Limb (tissue), 2 donors: ENCODE results near the gene LRWD1.
"Not testable (repeated sequence)": the region's sequence is repeated elsewhere in the genome, so short reads cannot be mapped to it uniquely, and the experiment has no call there.

ENCODE experiments used
- DNase-seq, 2 donors: peaks; one replicate each; pipeline ENCODE4 v3.0.0-alpha.2; 2016; ENCODE audit errors: extremely low spot score in 2 of 2

LRWD1 gene

DNA sequence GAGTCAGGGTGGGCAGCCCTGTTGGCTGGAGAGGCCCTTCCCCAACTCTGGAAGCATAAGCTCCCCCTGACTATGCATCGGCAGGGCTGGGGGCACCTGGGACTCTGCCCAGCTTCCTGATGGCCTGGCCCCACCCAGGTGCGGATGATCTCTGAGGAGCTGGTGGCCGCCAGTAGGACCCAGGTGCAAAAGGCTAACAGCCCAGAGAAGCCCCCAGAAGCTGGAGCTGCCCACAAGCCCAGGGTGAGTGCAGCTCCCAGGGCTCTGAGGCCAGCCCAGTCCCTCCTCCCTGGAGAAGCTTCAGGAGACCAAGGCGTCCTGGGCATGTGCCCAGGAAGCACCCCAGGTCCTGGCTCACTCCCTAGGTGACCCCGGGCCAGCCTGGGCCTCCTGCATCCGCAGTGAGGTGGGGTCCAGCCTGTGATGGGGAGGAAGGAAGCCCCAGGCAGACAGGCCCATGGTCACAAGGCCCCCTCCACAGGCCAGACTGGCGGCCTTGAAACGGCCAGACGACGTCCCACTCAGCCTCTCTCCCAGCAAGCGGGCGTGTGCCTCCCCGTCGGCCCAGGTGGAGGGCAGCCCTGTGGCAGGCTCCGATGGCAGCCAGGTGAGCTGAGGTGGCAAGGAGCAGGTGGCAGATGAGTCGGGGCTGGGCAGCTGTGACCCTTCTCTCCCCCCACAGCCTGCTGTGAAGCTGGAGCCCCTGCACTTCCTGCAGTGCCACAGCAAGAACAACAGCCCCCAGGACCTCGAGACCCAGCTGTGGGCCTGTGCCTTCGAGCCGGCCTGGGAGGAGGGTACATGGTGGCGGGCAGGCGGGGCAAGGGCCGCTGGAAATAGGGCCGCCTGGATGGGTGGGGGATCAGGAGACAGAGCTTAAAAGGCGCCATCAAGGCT is 3.0 kb downstream of the LRWD1 start:
- no peak for DNase-seq

DNA sequence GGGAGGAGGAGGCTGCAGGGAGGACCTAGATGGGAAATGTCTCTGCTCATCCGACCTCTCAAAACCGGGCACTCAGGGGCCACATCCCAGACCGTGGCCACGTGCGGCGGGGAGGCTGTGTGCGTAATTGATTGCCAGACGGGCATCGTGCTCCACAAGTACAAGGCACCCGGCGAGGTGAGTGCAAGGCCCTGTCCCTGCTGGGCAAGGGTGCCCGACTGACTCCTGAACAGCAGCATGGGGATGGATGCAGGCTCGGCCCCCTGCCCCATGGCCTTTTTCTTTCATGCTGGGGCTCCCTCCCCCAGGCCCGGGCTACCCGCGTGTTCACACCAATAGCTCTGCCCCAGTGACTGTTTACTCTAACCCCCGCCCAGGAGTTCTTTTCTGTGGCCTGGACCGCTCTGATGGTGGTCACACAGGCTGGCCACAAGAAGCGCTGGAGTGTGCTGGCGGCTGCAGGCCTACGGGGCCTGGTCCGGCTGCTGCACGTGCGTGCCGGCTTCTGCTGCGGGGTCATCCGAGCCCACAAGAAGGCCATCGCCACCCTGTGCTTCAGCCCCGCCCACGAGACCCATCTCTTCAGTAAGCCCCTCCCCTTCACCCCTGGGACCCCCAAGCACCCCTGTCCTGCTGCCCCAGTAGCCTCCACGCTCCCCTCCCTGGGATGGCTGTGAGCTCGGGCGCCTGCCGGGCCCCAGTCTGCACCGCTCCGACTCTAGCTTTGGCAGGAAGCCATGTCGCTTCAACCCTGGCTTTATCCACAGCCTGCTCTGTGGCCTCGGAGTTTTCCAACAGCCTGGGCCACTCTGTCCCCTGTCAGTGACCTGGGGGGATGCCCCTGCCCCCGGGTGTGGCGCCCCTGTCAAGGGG is 3.9 kb downstream of the LRWD1 start:
- no peak for DNase-seq

DNA sequence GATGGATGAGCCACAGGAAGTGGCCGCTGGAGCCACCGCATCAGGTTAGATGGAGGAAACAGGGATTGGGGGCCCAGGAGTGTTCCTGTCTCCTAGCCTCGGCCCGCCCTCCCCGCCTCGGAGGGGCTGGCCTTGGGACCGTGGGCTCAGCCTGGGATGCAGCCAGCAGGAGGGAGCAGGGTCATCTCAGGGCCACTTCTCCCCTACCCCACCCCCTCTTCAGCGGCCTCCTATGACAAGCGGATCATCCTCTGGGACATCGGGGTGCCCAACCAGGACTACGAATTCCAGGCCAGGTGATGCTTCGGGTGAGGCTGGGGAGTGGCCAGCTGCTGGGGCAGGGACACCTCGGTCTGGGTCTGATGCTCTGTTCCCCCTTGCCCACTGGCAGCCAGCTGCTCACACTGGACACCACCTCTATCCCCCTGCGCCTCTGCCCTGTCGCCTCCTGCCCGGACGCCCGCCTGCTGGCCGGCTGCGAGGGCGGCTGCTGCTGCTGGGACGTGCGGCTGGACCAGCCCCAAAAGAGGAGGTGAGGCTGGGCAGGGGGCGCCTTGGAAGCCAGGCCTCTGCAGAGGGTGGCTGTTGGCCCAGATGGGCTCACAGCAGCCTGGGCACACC is 4.7 kb downstream of the LRWD1 start:
- DNase-seq, result peak in 1 of 2 donors; percentile 26

DNA sequence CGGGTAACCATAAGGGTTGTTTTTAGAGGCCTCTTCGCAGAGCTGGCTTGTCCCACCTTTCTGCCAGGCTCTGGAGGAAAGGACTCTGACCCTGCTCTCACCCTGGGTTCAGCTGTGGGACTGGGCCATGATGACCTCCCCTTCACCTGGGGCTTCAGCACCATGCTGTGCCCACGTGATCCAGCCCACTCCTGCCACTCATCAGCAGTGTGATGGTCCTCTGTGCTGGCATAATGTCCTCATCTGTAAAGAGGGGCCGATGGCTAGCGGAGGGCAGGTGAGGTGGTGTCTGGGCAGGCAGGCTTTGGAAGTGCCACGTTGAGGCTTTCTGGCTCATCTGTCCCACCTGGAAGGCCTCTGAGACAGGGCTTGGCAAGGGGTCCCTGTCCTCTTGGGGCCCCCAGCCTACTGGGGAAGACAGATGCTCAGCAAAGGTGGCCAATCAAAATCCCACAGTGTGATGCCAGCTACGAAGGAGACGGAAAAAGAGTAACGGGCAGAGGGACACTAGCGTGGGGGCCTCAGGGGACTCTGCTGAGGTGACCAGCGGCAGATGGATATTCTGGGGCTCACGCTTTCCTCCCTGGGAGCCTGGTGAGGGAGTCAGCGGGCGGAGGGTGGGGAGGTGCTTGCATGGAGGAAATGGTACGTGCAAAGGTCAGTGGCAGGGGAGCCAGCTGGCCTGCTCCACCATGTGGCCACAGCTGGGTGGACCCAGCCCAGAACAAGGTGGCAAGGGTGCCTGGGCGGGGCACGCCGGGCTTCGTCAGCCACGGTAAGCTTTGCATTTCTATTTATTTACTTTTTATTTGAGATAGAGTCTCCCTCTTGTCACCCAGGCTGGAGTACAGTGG is 5.4 kb downstream of the LRWD1 start:
- DNase-seq, result peak in 1 of 2 donors; percentile 23

DNA sequence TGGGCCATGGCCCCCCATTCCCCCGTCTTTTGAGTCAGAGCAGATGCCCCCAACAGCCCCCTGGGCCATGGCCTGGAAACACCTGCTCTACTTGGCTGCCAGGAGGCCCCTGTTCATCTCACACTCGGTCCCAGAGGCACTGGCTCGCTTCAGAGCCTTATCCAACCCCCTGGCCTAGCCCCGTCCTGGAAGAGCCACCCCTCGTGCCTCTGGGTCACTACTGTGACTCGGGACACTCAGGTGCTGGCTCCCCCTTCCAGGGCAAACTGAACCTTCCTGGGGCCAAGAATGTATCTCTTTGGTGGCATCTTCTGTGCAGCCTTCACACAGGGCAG is 7.0 kb downstream of the LRWD1 start:
- no peak for DNase-seq

DNA sequence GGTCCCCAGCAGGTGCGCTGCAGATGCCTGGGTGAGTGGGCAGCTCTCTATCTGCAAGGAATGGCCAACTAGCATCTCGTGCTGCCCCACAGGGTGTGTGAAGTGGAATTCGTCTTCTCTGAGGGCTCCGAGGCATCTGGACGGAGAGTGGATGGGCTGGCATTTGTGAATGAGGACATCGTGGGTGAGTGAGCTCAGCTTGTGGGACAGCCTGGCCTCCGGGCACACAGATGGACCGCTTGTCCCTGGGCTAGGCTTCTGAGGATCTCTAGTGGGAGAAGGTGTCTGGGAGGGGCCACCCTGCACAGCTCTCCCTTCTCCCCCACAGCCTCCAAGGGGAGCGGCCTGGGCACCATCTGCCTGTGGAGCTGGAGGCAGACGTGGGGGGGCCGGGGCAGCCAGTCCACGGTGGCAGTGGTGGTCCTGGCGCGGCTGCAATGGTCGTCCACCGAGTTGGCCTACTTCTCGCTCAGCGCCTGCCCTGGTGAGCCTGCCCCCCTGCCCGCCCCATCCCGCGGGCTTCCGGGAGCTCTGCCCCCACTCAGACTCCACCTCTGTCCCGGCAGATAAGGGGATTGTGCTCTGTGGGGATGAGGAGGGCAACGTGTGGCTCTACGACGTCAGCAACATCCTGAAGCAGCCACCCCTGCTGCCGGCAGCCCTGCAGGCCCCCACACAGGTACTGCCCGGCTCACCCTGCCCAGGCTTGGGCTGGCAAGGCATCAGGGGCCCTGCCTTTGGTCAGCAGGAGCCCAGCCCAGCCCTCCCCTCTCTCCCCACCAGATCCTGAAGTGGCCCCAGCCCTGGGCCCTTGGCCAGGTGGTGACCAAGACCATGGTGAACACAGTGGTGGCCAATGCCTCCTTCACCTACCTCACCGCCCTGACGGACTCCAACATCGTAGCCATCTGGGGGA is 7.6 kb downstream of the LRWD1 start:
- peak in 1 of 2 donors; percentile 24 for DNase-seq

DNA sequence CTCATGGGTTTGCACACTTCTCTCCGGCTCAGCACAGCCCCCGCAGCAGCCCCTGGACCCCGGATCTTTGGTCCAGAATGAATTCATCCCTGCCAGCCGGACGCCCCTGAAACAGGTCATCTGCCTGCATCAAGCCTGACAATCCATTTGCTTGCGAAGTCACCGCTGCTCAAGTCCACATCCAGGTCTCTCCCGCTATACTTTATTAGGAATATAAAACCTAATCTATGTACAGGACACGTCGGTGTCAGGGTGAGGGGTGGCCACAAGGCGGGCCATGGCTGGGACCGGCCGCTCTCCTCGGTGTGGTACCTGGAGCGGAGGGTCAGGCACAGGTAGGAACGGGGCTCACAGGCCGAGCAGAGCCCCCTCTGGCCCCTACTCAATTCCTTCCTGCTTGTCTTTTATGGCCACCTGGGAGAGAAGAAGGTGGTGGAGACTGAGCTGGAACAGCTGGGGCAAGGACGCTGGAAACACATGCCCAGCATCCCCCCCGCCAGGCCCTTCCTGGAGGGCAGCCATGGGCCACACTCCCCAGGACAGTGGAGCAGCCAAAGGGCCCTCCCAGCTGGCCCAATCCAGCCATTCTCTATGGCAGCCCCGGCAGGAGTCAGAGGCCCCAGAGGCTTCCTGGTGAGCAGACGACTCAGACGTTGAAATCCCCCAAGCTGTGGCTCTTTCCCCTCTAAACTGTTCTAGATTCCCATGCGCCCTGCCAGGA is 8.6 kb downstream of the LRWD1 start:
- peak in 1 of 2 donors; percentile 29 for DNase-seq

DNA sequence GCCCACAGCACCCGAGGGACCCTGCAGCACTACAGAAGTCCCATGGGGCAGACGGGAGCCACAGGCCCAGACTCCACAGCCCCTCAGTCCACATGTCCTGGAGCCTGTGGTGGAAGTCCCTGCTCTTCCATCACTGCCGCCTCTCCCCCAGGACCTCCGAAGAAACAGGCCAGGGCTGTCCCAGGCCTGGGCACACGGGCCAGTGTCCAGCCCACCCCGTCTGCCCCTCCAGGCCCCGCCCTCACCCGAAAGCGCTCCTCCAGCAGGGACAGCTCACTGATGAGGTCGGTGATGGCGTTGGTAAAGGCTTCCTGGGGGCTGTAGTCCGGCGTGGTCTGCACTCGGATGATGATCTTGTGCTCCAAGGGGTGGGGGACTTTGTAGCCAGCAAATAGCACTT is 9.3 kb downstream of the LRWD1 start:
- DNase-seq, result not testable (repeated sequence)

DNA sequence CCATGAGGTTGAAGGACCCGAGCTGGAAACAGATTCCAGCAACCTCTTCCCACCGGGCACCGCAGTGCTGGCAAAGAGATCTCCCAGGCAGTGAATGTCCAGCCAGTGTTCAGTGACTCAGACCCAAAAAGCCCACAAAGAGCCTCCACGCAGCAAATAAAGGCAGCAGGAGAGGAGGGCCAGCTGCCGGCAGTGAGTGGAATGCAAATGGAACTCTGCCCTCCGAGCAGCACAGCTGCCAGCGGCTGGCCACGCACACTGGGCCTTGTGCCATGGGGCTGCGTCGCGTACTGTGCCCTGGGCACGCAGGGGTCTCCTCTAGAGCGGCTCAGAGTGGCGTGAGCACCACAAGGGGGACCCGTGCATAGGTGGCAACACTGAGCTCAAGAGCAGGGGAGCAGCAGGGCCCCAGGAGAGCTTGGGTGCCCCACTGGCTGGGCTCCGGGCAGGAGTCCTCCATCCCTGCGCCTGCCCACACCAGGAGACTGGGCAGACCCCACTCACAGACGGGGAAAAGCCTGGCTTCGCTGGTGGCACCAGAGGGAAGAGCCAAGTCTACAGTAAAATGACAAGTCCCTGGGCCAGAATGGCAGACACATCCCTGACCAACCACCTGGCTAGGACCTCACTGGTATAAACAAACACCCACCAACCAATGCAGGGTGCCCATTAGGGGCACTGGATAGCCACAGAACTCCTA is 10.1 kb downstream of the LRWD1 start:
- DNase-seq, result peak in 1 of 2 donors; percentile 17

DNA sequence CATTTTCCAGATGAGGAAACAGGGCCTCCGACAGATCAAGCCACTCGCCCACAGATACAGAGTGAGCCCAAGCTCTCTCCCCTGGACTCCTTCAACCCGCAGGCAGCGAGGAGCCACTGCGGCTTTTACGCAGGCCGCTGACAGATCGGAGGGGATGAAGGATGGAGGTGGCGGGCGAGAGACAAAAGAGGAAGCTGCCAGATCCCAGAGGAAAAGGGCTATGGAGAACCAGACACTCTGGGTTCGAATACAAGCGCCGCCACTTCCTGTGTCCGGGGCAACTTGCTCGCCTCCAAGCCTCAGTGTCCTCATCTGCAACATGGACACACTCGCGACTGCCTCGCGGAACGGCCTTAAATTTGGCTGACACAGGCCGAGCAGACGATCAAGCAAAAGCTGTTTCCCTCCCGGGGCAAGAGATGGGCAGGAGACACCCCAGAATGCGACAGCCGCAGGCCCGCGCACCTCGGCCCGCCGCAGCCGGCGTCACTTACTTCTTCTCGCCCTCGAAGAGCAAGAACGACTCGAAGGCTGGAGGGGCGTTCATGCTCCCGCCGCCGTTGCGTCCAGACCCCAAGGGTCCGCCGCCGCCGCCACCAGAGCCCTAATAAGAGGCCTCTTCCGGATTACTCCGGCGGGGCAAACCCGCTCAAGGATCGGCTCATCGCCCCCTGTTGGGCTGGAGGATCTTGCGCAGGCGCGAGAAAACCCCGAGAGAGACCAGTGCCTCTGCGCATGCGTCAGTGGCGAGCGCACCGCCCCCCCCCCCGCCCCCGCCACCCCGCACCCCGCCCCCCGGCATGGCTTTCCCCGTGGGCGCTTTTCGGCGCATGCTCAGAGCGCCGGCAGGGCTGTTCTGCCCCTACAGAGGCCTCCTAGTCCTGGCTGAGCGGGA is 13.8 kb downstream of the LRWD1 start, which contains the start of gene POLR2J:
POLR2J (minus strand) TSS at position 609 of the 895 bp plus-strand sequence; CDS start at position 547, 62 bp downstream.
- DNase-seq, result peak; percentile 46 to 99

DNA sequence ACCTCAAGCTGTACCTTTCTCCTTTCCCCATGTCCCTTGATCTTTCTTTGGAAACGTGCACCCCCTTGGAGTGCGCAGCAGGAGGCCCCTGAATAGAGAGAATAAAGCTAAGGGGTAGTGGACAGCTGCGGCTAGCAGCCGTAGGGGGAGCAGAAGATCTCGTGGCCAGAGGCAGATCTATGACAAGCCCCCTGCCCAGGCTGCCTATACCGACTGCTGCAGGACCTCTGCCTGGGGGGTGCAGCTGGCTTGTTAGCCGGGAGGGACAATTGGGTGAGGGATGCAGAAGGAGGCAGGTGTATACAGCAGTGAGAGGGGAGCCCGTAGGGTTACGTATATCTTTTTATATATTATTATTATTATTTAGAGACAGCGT is 14.4 kb downstream of the LRWD1 start:
- not testable (repeated sequence) for DNase-seq

DNA sequence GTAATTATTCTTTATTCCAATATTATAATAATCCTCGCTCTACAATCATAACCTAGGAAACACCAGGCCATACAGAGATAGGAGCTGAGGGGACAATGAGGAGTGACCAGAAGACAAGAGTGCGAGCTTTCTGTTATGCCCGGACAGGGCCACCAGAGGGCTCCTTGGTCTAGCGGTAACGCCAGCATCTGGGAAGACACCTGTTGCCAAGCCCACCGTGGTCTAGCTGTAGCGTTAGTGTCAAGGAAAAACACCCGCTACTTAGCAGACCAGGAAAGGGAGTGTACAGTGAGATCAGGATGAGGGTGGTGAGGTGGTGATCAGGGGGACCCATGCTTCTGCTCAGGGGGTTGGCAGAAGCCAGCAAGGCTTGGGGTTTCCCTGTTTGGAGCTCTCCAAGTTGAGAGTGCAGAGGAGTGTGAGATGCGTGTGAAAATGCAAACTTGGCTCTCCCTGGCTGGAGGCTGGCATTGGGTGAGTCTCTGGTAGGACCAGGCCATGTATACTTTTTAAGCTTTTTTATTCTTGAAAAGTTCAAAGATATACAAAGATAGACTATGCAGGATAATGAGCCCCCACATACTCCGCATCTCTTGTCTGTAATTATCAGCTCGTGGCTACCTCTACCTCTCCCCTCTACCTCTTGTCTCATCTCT is 15.3 kb downstream of the LRWD1 start:
- DNase-seq, result not testable (repeated sequence)

DNA sequence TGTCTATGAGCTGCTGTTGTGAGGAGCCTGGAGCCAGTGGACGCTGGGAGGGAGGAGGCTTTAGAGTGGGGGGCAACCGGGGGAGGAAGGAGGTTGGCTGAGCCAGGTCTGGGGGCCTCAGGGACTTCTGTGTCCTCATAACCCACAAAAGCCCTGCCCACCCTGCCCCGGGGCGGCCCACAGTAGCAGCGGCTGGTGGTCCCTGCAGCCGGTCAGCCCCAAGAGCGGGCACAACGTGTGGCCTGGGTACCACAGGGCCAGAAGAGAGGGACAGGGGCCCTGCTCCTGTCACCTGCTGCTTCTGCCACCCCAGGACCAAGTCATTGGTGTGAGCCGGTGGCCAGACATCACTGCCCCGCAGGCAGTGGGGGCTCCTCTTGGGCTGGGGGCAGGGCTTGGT is 17.2 kb downstream of the LRWD1 start:
- not testable (repeated sequence) for DNase-seq

DNA sequence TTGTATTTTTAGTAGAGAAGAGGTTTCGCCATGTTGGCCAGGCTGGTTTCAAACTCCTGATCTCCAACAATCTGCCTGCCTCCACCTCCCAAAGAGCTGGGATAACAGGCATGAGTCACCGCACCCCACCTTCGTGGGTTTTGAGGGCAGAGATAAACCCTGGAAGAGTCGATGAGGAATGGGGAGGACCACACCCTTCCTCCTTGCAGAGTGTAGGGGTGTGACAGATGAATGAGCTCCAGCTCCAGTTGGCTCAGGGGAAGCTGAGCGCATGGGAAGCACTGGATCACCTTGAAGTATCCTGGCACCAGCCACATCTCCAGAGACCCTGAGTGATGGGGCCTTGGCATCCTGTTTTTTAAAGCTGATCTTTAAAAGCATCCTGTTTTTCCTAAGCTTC is 19.5 kb downstream of the LRWD1 start:
- not testable (repeated sequence) for DNase-seq

DNA sequence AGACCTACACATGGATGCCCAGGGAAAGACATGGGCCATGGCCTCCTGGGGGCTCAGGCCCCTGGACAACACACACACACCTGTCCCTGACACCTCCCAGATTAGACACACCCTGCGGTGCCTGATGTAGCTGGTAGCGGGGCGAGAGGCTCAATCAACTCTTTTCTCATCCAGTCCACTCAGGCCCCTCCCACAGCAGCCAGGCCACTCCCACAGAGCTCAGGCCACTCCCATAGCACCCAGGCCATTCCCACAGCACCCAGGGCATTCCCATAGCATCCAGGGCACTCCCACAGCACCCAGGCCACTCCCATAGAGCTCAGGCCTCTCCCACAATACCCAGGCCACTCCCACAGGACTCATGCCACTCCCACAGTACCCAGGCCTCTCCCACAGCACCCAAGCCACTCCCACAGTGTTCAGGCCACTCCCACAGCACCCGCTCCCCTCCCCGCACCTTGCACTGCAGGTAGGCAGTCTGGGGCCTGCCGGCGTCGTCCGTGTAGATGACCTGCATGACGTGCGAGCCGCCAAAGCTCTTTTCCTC is 25.8 kb downstream of the LRWD1 start:
- not testable (repeated sequence) for DNase-seq

DNA sequence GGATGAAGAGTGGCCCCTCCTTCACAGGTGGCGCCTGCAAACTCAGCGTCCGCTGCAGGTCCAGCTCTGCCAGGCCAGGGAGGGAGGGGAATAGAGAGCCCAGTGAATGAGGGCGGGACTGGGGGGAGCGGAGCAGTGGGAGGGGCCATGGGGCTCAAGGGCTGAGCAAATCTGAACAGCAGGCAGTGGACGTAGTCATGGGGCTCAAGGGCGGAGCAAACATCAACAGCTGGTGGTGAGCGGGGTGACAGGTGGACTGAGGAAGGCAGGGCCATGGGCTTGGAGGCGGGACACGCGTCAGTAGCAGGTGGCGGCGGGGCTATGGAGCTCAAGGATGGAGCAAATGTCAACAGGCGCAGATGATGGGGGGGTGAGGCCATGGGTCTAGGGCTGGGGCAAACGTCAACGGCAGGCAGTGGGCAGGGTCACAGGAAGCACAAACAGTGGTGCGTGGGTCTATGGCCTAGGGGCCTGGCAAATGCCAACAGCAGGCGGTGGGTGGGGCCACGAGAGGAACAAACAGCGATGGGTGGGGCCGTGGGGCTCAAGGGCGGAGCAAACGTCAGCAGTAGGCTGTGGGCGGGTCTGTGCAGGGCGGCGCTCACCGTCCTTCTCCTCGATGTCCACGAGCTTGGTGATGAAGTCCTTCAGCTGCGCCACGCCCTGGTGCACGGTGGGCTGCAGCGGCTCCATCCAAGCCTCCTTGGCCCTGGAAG is 28.6 kb downstream of the LRWD1 start:
- DNase-seq, result not testable (repeated sequence)
